IMR-90 (cell line): ENCODE data around the gene AVPR2. TPM values are rescaled to one million over a fixed set of nuclear protein-coding genes. Genes with fewer than 3 reads are reported as not detected.

ENCODE experiments used
- ATAC-seq: fragments of 200-7000 bp; cut with Tn5 transposase; 2 replicates; pipeline ENCODE4 v1.9.1; 2020; ENCODE audit warnings: low read depth, mild to moderate bottlenecking, moderate library complexity
- BruUV-seq: library from RNA; stranded (reverse); fragments of 400-500 nt; replicated peaks from 2 replicates; lab custom pipeline; 2021; lab: Mats Ljungman, UMichigan
- CTCF ChIA-PET: fragments of 300-600 bp; formaldehyde crosslinking; extraction: SDS; loops from one replicate; lab custom pipeline; 2021; ENCODE audit warnings: antibody characterized with exemption; lab: Yijun Ruan, JAX
- POLR2A ChIA-PET: fragments of 300-600 bp; sonication (Branson Sonifier 250); formaldehyde crosslinking; loops from one replicate; lab custom pipeline; 2022; ENCODE audit warnings: antibody characterized with exemption; ENCODE audit not compliant: unreplicated experiment; lab: Charles Lee
- DNase-seq: peaks from one replicate; pipeline ENCODE4 v3.0.0; 2013
- H2AFZ ChIP-seq: replicated peaks from 2 replicates; pipeline ENCODE3; 2013; ENCODE audit warnings: low read length, mild to moderate bottlenecking; ENCODE audit not compliant: poor library complexity
- H2AK5ac ChIP-seq: 2 replicates; pipeline ENCODE4 v1.6.1; 2013; ENCODE audit warnings: low read depth, low read length, inconsistent platforms
- H2AK9ac ChIP-seq: replicated peaks from 2 replicates; pipeline ENCODE3; 2013; ENCODE audit warnings: mild to moderate bottlenecking, low read depth, low read length, moderate library complexity; ENCODE audit not compliant: poor library complexity
- H2BK120ac ChIP-seq: 2 replicates; pipeline ENCODE4 v1.6.1; 2013; ENCODE audit warnings: low read depth, low read length, inconsistent platforms
- H2BK15ac ChIP-seq: 3 replicates; pipeline ENCODE4 v1.6.1; 2013; ENCODE audit warnings: low read depth, low read length, inconsistent platforms
- H2BK20ac ChIP-seq: 2 replicates; pipeline ENCODE4 v1.6.1; 2013; ENCODE audit warnings: low read depth, mild to moderate bottlenecking, inconsistent platforms, low read length, moderate library complexity
- H2BK5ac ChIP-seq: 2 replicates; pipeline ENCODE4 v1.6.1; 2013; ENCODE audit warnings: mild to moderate bottlenecking, low read depth, low read length, inconsistent platforms; ENCODE audit not compliant: poor library complexity, severe bottlenecking
- H3K14ac ChIP-seq: replicated peaks from 2 replicates; pipeline ENCODE4 v1.6.1; 2013; ENCODE audit warnings: low read depth, low read length, inconsistent platforms
- H3K18ac ChIP-seq: 2 replicates; pipeline ENCODE4 v1.6.1; 2013; ENCODE audit warnings: low read depth, low read length, control low read depth
- H3K23ac ChIP-seq: 2 replicates; pipeline ENCODE4 v1.6.1; 2013; ENCODE audit warnings: low read depth, low read length, inconsistent platforms
- H3K27ac ChIP-seq: 2 replicates; pipeline ENCODE4 v1.5.1; 2013; ENCODE audit warnings: mild to moderate bottlenecking, control low read depth, low read length; ENCODE audit not compliant: insufficient read depth
- H3K27me3 ChIP-seq: 2 replicates; pipeline ENCODE4 v1.6.1; 2013; ENCODE audit warnings: low read length; ENCODE audit not compliant: control insufficient read depth, insufficient read depth
- H3K36me3 ChIP-seq: 2 replicates; pipeline ENCODE4 v1.6.1; 2013; ENCODE audit warnings: low read length, mixed read lengths; ENCODE audit not compliant: control insufficient read depth, insufficient read depth
- H3K4ac ChIP-seq: 2 replicates; pipeline ENCODE4 v1.6.1; 2013; ENCODE audit warnings: low read depth, low read length, inconsistent platforms
- H3K4me1 ChIP-seq: 2 replicates; pipeline ENCODE4 v1.6.1; 2013; ENCODE audit warnings: low read length, mixed read lengths; ENCODE audit not compliant: control insufficient read depth, insufficient read depth
- H3K4me2 ChIP-seq: 2 replicates; pipeline ENCODE4 v1.6.1; 2013; ENCODE audit warnings: low read depth, mild to moderate bottlenecking, control low read depth, low read length, moderate library complexity
- H3K4me3 ChIP-seq: 2 replicates; pipeline ENCODE4 v1.5.1; 2013; ENCODE audit warnings: low read depth, mild to moderate bottlenecking, control low read depth, low read length, moderate library complexity; ENCODE audit not compliant: insufficient read depth
- H3K56ac ChIP-seq: 2 replicates; pipeline ENCODE4 v1.6.1; 2013; ENCODE audit warnings: low read length, inconsistent platforms; ENCODE audit not compliant: insufficient read depth; ENCODE audit errors: extremely low read depth
- H3K79me1 ChIP-seq, 2 experiments: 2 replicates each; pipeline ENCODE4 v1.6.1; 2013; ENCODE audit warnings: low read length in 2 of 2, inconsistent platforms in 1 of 2, low read depth in 1 of 2
- H3K9ac ChIP-seq: 2 replicates; pipeline ENCODE4 v1.6.1; 2013; ENCODE audit warnings: low read depth, low read length, control low read depth
- H3K9me1 ChIP-seq: 2 replicates; pipeline ENCODE4 v1.6.1; 2013; ENCODE audit warnings: low read length, inconsistent platforms; ENCODE audit not compliant: insufficient read depth
- H3K9me3 ChIP-seq: 2 replicates; pipeline ENCODE4 v1.6.1; 2013; ENCODE audit warnings: low read length; ENCODE audit not compliant: control insufficient read depth, insufficient read depth
- H4K20me1 ChIP-seq: 2 replicates; pipeline ENCODE4 v1.6.1; 2013; ENCODE audit warnings: low read length, inconsistent platforms; ENCODE audit not compliant: insufficient read depth
- H4K5ac ChIP-seq: 2 replicates; pipeline ENCODE4 v1.6.1; 2013; ENCODE audit warnings: mild to moderate bottlenecking, low read depth, low read length, control low read depth
- H4K8ac ChIP-seq, 2 experiments: 2 replicates each; pipeline ENCODE4 v1.6.1; 2013; ENCODE audit warnings: low read depth in 2 of 2, low read length in 2 of 2, control low read depth in 1 of 2, inconsistent platforms in 1 of 2
- H4K91ac ChIP-seq: 2 replicates; pipeline ENCODE4 v1.6.1; 2013; ENCODE audit warnings: low read depth, low read length, inconsistent platforms; ENCODE audit not compliant: insufficient read depth
- MXI1 ChIP-seq: IDR thresholded peaks from 2 replicates; pipeline ENCODE4 v1.6.1; 2012; ENCODE audit warnings: low read depth, mild to moderate bottlenecking, low read length, moderate library complexity, borderline replicate concordance
- WGBS, 2 experiments: methylation state at CpG; one replicate each; pipeline versions ENCODE4 v1.1.5 to v1.1.7; 2013; ENCODE audit warnings: missing lambda C conversion rate in 2 of 2; ENCODE audit not compliant: insufficient read length in 1 of 2; ENCODE audit errors: extremely low coverage in 2 of 2; 5-methylcytosine and 5-hydroxymethylcytosine counted together
- dilution Hi-C: fragments of 300-500 bp; cut with HindIII; formaldehyde crosslinking; loops from one replicate; pipeline ENCODE4 v1.14.3; 2018; ENCODE audit warnings: low sequenced_read_pairs; ENCODE audit not compliant: unreplicated experiment
- in situ Hi-C: fragments of 300-500 bp; cut with MboI; formaldehyde crosslinking; loops from 3 replicates; pipeline ENCODE4 v1.14.3; 2019; ENCODE audit warnings: low sequenced_read_pairs, inconsistent platforms, mixed read lengths
- intact Hi-C: fragments of 100-400 bp; cut with micrococcal nuclease; formaldehyde crosslinking; loops from 2 replicates; pipeline ENCODE4 v1.10.0; 2022
- polyA plus RNA-seq, 3 experiments: library from polyadenylated mRNA; depleted of rRNA; stranded (reverse); fragments of >200 nt; gene quantifications; 2 replicates each; pipeline ENCODE4 v1.2.3, GENCODE V29; 2012; ENCODE audit warnings: low replicate concordance in 1 of 3
- total RNA-seq: library from RNA; depleted of rRNA; stranded (reverse); fragments of >200 nt; gene quantifications from 2 replicates; pipeline ENCODE4 v1.2.3, GENCODE V29; 2012
- TF ChIP-seq, protein P1 (sequence below): fragments of 150-350 bp; IDR thresholded peaks from 2 replicates; pipeline ENCODE4 v1.6.1; 2017; ENCODE audit warnings: mild to moderate bottlenecking, antibody characterized with exemption, low read length, low read depth
- TF ChIP-seq, protein P2 (sequence below): fragments of 150-350 bp; IDR thresholded peaks from 2 replicates; pipeline ENCODE4 v1.6.1; 2016; ENCODE audit warnings: low read depth, mild to moderate bottlenecking, low read length, moderate library complexity, borderline replicate concordance

AVPR2 gene
- total and polyA plus RNA-seq, 2 of the 4 experiments (the other 2 are of a cell fraction), result not detected

DNA sequence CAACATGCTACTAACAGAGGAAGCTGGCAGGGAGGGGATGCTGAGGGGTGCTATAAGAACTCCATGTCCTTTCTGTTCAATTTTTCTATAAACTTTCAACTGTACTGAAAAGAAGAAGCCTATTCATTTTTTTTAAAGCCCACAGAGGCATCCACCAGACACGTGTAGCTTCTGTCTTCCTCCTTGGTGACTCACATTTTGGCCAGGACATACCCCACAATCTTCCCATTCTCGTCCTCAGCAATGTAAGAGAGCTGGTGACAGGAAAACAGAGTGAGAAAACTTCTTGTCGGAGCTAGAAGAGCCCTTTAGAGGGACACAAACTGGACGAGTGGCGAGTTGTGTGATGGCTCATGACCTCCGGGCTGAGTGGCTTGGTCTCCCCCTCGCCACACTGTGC lies 29.3 kb downstream of the AVPR2 start:
- Histone ChIP-seq H4K5ac (no peak overlapping the region), H2AK5ac (no peak overlapping the region), H3K4ac (no peak overlapping the region; the same call in 1 of the 2 replicates), H3K23ac (peak overlapping the region; percentile 78; the same call in 1 of the 2 replicates), H4K20me1 (peaks cover 20% of the 10 kb centered on the region), H2BK5ac (no peak overlapping the region), H3K9me1 (no peaks in the 10 kb centered on the region), H3K9ac (peak overlapping the region; percentile 79), H3K18ac (no peak overlapping the region), H3K9me3 (no peaks in the 10 kb centered on the region), H3K36me3 (peaks cover 23% of the 10 kb centered on the region), H4K8ac (no peak overlapping the region; a peak in 1 of 4 replicates), H3K27me3 (no peaks in the 10 kb centered on the region; the same call in 1 of the 2 replicates), H3K27ac (peak overlapping the region; percentile 46; the same call in 1 of the 2 replicates), H4K91ac (no peak overlapping the region), H2BK15ac (no peak overlapping the region), H2BK20ac (no peak overlapping the region), H2AFZ (peak overlapping the region; percentile 93), H3K79me1 (peaks cover 4 to 9% of the 10 kb centered on the region in 2 experiments; a peak in 2 of 4 replicates), H3K4me2 (peak overlapping the region; percentile 93), H2BK120ac (no peak overlapping the region), H3K56ac (peak overlapping the region; percentile 41; the same call in 1 of the 2 replicates), H3K4me3 (peak overlapping the region; percentile 97), H3K4me1 (peaks cover 2% of the 10 kb centered on the region; the same call in 1 of the 2 replicates), H3K14ac (peak overlapping the region; percentile 87; the same call in 1 of the 2 replicates), H2AK9ac (peak overlapping the region; percentile 96)
- in situ Hi-C loops (no loop called here), dilution Hi-C loops (no loop called here), intact Hi-C loops (no loop called here)
- DNase-seq, result peak; percentile 56
- no TSS peak for BruUV-seq
- ATAC-seq, result no peak
- ChIA-PET POLR2A (no interaction called here), CTCF (interaction anchor here (1.2 to 1.6 kb wide), 2 partner anchors 11 to 14 kb away, joined by 4 to 7 read pairs; no protein-coding TSS in a partner anchor)
- TF ChIP-seq MXI1, result peak; percentile 70
- TF ChIP-seq, protein P1, sequence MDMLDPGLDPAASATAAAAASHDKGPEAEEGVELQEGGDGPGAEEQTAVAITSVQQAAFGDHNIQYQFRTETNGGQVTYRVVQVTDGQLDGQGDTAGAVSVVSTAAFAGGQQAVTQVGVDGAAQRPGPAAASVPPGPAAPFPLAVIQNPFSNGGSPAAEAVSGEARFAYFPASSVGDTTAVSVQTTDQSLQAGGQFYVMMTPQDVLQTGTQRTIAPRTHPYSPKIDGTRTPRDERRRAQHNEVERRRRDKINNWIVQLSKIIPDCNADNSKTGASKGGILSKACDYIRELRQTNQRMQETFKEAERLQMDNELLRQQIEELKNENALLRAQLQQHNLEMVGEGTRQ, result peak; percentile 23; the same call in 1 of the 2 replicates
- TF ChIP-seq, protein P2, sequence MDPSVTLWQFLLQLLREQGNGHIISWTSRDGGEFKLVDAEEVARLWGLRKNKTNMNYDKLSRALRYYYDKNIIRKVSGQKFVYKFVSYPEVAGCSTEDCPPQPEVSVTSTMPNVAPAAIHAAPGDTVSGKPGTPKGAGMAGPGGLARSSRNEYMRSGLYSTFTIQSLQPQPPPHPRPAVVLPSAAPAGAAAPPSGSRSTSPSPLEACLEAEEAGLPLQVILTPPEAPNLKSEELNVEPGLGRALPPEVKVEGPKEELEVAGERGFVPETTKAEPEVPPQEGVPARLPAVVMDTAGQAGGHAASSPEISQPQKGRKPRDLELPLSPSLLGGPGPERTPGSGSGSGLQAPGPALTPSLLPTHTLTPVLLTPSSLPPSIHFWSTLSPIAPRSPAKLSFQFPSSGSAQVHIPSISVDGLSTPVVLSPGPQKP, result no peak
- no CpG with 5 or more reads among the region's 7 CpGs for WGBS, 2 experiments
